GM12873 (cell line): ENCODE data around the gene STK32A.

Source experiments
- TF ChIP-seq, protein P1 (sequence below): IDR thresholded peaks from 2 replicates; pipeline ENCODE4 v1.5.1; 2012; ENCODE audit warnings: low read depth, mild to moderate bottlenecking, moderate library complexity, low read length, control low read depth; ENCODE audit not compliant: insufficient read depth; ENCODE audit errors: missing control alignments

STK32A gene

GRCh38 chr5:147427521-147428401 is 192.9 kb downstream of the STK32A start:
- TF ChIP-seq, protein P1, sequence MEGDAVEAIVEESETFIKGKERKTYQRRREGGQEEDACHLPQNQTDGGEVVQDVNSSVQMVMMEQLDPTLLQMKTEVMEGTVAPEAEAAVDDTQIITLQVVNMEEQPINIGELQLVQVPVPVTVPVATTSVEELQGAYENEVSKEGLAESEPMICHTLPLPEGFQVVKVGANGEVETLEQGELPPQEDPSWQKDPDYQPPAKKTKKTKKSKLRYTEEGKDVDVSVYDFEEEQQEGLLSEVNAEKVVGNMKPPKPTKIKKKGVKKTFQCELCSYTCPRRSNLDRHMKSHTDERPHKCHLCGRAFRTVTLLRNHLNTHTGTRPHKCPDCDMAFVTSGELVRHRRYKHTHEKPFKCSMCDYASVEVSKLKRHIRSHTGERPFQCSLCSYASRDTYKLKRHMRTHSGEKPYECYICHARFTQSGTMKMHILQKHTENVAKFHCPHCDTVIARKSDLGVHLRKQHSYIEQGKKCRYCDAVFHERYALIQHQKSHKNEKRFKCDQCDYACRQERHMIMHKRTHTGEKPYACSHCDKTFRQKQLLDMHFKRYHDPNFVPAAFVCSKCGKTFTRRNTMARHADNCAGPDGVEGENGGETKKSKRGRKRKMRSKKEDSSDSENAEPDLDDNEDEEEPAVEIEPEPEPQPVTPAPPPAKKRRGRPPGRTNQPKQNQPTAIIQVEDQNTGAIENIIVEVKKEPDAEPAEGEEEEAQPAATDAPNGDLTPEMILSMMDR: no peak

DNA sequence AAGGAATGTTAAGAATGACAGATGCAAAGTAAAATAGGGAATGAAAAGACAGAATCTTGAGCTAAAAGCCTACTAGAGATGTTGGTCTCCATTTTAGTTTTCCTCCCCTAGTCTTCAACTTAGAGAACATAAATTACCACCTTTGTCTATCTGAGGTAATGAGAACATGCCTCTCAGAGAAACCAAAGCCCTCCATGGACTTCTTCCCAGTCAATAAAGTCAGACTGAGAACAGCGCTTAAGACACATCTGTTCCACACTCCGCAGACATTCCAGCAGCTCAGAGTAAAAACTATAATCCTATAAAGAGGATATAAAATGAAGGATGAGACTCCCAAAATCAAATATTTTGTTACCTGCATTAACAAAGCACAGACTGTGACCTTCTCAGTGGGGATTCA is 195.8 kb downstream of the STK32A start:
- TF ChIP-seq, protein P1: no peak

- TF ChIP-seq, protein P1: no peak
These were observed 196.8 kb downstream of the STK32A start for GRCh38 chr5:147431586-147431985.

GRCh38 chr5:147432323-147432722 is 197.5 kb downstream of the STK32A start:
- TF ChIP-seq, protein P1: no peak

GRCh38 chr5:147434049-147434448 is 199.2 kb downstream of the STK32A start:
- TF ChIP-seq, protein P1: no peak

GRCh38 chr5:147436596-147436995 is 201.8 kb downstream of the STK32A start:
- TF ChIP-seq, protein P1: no peak

DNA sequence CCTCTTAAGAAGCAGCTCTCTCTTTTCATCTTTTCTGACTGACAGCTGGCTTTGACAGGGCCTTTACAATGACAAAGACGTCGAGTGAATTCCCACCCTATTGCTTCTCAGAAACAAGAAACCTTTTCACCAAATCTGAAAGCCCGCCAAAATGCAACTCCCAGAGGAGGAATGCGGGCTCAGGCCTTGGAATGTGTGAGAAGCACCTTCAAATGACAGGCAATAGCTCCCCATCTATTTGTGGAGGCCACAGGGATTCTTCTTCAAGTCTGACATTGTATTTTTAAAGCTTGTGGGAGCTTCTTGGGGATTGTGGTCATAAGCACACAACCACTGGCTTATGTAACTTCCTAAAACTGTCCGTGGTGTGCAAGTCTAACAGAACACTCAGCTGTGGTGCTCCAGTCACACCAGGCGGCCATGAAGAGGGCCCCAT is 202.4 kb downstream of the STK32A start:
- TF ChIP-seq, protein P1: no peak
